Fibroblast of mammary gland (primary cell): ENCODE measurements around the gene RABGEF1.
"Not testable (repeated sequence)": the region's sequence is repeated elsewhere in the genome, so short reads cannot be mapped to it uniquely, and the experiment has no call there.

Experiments used
- DNase-seq: peaks from one replicate; pipeline ENCODE4 v3.0.0-alpha.2; 2010; ENCODE audit warnings: low read depth
- H3K4me3 ChIP-seq: 2 replicates; pipeline ENCODE4 v1.5.1; 2011; ENCODE audit warnings: low read depth, mild to moderate bottlenecking, low read length, moderate library complexity; ENCODE audit not compliant: control insufficient read depth
- TF ChIP-seq, protein P1 (sequence below): conservative IDR thresholded peaks from 2 replicates; pipeline ENCODE4 v1.5.1; 2011; ENCODE audit warnings: low read depth, low read length, inconsistent platforms; ENCODE audit not compliant: control insufficient read depth, insufficient read depth

Gene RABGEF1

GRCh38 chr7:66756889-66757288, 16.4 kb downstream of the RABGEF1 start:
- DNase-seq: no peak
- TF ChIP-seq, protein P1, sequence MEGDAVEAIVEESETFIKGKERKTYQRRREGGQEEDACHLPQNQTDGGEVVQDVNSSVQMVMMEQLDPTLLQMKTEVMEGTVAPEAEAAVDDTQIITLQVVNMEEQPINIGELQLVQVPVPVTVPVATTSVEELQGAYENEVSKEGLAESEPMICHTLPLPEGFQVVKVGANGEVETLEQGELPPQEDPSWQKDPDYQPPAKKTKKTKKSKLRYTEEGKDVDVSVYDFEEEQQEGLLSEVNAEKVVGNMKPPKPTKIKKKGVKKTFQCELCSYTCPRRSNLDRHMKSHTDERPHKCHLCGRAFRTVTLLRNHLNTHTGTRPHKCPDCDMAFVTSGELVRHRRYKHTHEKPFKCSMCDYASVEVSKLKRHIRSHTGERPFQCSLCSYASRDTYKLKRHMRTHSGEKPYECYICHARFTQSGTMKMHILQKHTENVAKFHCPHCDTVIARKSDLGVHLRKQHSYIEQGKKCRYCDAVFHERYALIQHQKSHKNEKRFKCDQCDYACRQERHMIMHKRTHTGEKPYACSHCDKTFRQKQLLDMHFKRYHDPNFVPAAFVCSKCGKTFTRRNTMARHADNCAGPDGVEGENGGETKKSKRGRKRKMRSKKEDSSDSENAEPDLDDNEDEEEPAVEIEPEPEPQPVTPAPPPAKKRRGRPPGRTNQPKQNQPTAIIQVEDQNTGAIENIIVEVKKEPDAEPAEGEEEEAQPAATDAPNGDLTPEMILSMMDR: no peak

DNA sequence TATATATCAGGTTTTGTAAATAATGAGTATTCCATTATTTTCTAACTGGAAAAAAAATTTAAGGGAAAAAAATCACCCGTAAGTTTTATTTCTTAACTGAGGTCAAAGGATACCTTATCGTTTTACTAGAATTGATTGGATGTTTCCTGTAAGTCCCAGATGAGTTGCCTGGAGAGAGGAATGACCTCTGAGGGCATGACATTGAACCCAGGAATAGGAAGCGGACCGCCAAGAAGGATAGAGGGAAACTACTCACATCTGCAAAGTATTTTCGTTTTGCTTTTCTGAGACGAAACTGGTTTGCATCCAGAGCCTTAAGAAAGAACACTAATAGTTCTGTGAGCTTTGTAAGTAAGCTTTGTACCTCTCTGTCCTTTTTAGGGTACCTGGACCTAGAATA, 17.4 kb downstream of the RABGEF1 start:
- no peak for DNase-seq
- TF ChIP-seq, protein P1: no peak
- no peak overlapping the region for H3K4me3 ChIP-seq

More at GRCh38 chr7:66756889-66757288, 16.4 kb downstream of the RABGEF1 start:
- no peak overlapping the region for H3K4me3 ChIP-seq

DNA sequence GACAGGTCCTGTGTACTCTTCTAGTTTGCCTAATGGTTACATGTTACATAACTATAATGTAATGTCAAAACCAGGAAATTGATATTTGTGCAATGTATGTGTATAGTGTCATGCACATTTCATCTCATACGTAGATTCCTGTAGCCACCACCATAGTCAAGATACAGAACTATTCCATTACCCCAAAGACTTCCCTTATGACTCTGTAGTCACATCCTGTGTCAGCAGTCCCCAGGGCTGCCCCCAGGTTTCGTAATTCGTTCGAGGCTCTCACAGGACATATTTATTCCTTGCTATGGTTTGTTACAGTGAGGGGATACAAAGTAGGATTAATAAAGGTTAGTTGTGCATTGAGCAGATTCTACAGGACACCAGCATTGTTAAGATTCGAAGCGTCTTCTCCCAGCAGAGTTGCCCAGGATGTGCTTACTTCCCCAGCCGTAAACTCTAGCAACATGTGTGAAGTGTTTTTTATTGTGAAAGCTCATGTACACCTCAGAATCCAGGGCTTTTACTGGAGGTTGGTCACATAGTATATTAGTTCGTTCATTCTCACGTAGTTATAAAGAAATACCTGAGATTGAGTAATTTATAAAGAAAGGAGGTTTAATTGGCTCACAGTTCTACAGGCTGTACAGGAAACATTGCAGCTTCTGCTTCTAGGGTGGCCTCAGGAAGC, 18.6 kb downstream of the RABGEF1 start:
- peak; percentile 22 for DNase-seq
- H3K4me3 ChIP-seq: no peak overlapping the region
- TF ChIP-seq, protein P1: no peak

GRCh38 chr7:66763183-66763582, 22.6 kb downstream of the RABGEF1 start:
- not testable (repeated sequence) for DNase-seq, H3K4me3 ChIP-seq

DNA sequence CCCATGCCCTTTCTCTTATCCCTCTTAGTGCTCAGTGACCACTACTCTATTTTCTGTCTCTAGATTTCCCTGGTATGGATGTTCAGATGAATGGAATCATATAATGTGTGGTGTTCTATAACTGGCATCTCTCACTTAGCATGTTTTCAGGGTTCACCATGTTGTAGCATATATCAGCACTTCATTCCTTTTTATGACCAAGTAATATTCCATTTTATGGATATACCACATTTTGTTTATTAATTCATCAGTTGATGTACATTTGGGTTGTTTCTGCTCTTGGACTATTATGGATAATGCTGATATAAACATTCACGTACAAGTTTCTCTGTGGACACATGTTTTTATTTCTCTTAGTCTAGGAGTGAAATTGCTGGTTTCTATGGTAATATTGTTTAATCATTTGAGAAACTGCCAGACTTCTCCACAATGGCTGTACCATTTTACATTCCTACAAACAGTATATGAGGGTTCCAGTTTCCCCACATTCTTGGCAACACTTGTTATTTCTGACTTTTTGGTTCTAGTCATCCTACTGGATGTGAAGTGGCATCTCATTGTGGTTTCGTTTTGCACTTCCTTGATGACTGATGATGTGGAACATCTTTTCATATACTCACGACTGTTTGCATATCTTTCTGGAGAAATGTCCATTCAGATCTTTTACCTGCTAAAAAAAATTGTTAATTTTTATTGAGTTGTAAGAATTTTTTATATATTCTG, 23.3 kb downstream of the RABGEF1 start:
- not testable (repeated sequence) for H3K4me3 ChIP-seq
- peak; percentile 91 for DNase-seq

GRCh38 chr7:66764905-66765304, 24.4 kb downstream of the RABGEF1 start:
- H3K4me3 ChIP-seq, DNase-seq: not testable (repeated sequence)

- not testable (repeated sequence) for H3K4me3 ChIP-seq, DNase-seq
These were observed 24.9 kb downstream of the RABGEF1 start for GRCh38 chr7:66765322-66766025.

GRCh38 chr7:66766041-66766440, 25.5 kb downstream of the RABGEF1 start:
- DNase-seq: no peak
- TF ChIP-seq, protein P1: no peak
- no peak overlapping the region for H3K4me3 ChIP-seq

GRCh38 chr7:66767486-66767885, 27.0 kb downstream of the RABGEF1 start:
- DNase-seq, H3K4me3 ChIP-seq: not testable (repeated sequence)
